ENCODE measurements around the gene SUZ12.
"Not testable (repeated sequence)": the region's sequence is repeated elsewhere in the genome, so short reads cannot be mapped to it uniquely, and the experiment has no call there.

SUZ12 gene

DNA sequence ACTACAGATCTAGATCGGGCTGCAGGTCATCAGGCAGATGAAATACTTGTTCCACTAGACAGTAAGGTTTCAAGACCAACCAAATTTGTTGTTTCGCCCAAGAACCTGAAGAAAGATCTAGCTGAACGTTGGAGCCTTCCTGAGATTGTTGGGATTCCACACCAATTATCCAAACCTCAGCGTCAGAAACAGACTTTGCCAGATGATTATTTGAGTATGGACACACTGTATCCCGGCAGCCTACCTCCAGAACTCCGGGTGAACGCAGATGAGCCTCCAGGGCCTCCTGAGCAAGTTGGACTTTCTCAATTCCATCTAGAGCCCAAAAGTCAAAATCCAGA, 84.8 kb downstream of the SUZ12 start:
- Histone ChIP-seq H3K27ac (no peak overlapping the region), H3K36me3 (ENCODE audit: control insufficient read depth, insufficient read depth, low read length) (no peaks in the 10 kb centered on the region)

DNA sequence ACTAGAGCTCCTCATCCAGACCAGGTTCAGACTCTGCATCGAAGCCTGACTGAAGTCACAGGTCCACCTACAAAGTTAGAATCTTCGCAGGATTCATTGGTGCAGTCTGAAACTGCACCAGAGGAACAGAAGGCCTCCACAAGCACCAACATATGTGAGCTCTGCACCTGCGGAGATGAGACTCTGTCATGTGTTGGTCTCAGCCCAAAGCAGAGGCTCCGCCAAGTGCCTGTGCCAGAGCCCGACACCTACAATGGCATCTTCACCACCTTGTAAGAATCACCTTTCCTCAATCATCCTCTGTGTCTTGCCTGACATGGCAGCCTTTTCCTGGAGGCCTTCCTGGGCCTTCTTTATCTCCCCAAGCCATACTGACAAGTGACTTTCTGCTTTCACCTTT, 85.7 kb downstream of the SUZ12 start:
- H3K9me3 ChIP-seq (ENCODE audit: control insufficient read depth, low read length); H3K27me3 ChIP-seq (ENCODE audit: control insufficient read depth, insufficient read depth, low read length); H3K4me3 ChIP-seq (ENCODE audit: low read depth, low read length); H3K4me1 ChIP-seq; H3K36me3 ChIP-seq (ENCODE audit: control insufficient read depth, insufficient read depth, low read length); H3K9ac ChIP-seq; H3K4me2 ChIP-seq (ENCODE audit: low read length); H3K27ac ChIP-seq; H3K79me2 ChIP-seq; H2AFZ ChIP-seq: not testable (repeated sequence)

More for the DNA sequence above, 84.8 kb downstream of the SUZ12 start:
- TF ChIP-seq, protein P1, sequence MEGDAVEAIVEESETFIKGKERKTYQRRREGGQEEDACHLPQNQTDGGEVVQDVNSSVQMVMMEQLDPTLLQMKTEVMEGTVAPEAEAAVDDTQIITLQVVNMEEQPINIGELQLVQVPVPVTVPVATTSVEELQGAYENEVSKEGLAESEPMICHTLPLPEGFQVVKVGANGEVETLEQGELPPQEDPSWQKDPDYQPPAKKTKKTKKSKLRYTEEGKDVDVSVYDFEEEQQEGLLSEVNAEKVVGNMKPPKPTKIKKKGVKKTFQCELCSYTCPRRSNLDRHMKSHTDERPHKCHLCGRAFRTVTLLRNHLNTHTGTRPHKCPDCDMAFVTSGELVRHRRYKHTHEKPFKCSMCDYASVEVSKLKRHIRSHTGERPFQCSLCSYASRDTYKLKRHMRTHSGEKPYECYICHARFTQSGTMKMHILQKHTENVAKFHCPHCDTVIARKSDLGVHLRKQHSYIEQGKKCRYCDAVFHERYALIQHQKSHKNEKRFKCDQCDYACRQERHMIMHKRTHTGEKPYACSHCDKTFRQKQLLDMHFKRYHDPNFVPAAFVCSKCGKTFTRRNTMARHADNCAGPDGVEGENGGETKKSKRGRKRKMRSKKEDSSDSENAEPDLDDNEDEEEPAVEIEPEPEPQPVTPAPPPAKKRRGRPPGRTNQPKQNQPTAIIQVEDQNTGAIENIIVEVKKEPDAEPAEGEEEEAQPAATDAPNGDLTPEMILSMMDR (IDR thresholded peaks at IDR 0.05) = no peak
- Histone ChIP-seq H3K4me2 (ENCODE audit: low read length) (no peak overlapping the region), H3K4me3 (ENCODE audit: low read depth, low read length) (no peak overlapping the region), H3K4me1 (no peaks in the 10 kb centered on the region), H3K79me2 (no peaks in the 10 kb centered on the region), H3K9ac (no peak overlapping the region), H3K27me3 (ENCODE audit: control insufficient read depth, insufficient read depth, low read length) (no peaks in the 10 kb centered on the region), H3K9me3 (ENCODE audit: control insufficient read depth, low read length) (no peaks in the 10 kb centered on the region), H2AFZ (no peak overlapping the region)

DNA sequence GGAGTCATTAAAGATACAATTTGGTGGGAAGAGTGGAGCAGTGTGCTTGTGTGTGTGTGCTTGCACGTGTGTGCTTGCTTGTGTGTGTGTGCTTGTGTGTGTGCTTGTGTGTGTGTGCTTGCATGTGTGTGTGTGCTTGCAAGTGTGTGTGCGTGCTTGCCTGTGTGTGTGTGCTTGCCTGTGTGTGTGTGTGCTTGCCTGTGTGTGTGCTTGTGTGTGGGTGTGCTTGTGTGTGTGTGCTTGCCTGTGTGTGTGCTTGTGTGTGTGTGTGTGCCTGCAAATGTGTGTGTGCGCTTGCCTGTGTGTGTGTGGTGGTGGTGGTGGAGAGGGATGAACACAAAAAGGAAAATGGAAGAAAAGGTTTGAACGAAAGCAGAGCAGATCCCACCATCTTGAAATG, 90.5 kb downstream of the SUZ12 start:
- H3K9ac ChIP-seq; H3K4me1 ChIP-seq; H2AFZ ChIP-seq; H3K27ac ChIP-seq; H3K79me2 ChIP-seq; H3K9me3 ChIP-seq (ENCODE audit: control insufficient read depth, low read length); H3K4me2 ChIP-seq (ENCODE audit: low read length); H3K4me3 ChIP-seq (ENCODE audit: low read depth, low read length); H3K27me3 ChIP-seq (ENCODE audit: control insufficient read depth, insufficient read depth, low read length); H3K36me3 ChIP-seq (ENCODE audit: control insufficient read depth, insufficient read depth, low read length): not testable (repeated sequence)

DNA sequence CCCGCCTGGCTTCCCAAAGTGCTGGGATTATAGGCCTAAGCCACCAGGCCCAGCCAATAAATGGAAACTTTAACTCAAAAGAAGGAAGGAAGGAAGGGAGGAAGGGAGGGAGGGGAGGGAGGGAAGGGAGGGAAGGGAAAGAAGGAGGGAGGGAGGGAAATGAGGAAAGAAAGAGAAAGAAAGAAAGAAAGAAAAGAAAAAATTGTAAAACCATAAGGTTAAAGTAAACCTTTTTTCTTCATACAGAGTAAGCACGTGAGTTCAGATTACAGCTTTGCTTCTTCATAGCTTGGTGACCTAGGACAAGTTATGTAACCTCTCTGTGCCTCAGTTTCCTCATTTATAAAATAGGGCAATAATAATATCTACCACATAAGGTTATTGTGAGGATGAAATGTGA, 96.4 kb downstream of the SUZ12 start:
- H2AFZ ChIP-seq = no peak overlapping the region
- no peaks in the 10 kb centered on the region for H3K9me3 ChIP-seq (ENCODE audit: control insufficient read depth, low read length)
- no peaks in the 10 kb centered on the region for H3K4me1 ChIP-seq
- H3K36me3 ChIP-seq (ENCODE audit: control insufficient read depth, insufficient read depth, low read length) = no peaks in the 10 kb centered on the region
- no peak overlapping the region for H3K9ac ChIP-seq
- H3K4me2 ChIP-seq (ENCODE audit: low read length) = no peak overlapping the region
- no peaks in the 10 kb centered on the region for H3K79me2 ChIP-seq
- TF ChIP-seq, protein P1 (IDR thresholded peaks at IDR 0.05) = no peak
- no peak overlapping the region for H3K27ac ChIP-seq
- H3K4me3 ChIP-seq (ENCODE audit: low read depth, low read length) = no peak overlapping the region
- no peaks in the 10 kb centered on the region for H3K27me3 ChIP-seq (ENCODE audit: control insufficient read depth, insufficient read depth, low read length)

DNA sequence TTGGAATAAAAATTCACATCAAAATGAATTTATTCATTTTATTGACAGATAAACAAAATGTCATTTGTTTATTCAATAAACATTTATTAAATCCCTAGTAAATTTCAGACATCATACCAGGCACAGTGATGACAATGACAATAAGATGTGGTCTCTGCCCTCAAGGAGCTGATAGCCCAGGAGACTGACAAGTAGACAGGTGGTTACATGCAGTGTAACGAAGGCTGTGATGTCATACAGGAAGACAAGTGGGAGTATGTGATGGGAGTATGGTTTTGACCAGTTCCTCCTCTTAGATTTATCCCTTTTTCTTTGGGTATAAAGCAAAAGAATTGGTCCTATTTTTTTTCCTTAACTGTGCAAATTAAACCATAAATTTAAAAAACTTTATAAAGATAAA, 97.0 kb downstream of the SUZ12 start:
- not testable (repeated sequence) for H3K27me3 ChIP-seq (ENCODE audit: control insufficient read depth, insufficient read depth, low read length); H3K4me3 ChIP-seq (ENCODE audit: low read depth, low read length); H3K9me3 ChIP-seq (ENCODE audit: control insufficient read depth, low read length); H3K79me2 ChIP-seq; H3K4me1 ChIP-seq; H3K36me3 ChIP-seq (ENCODE audit: control insufficient read depth, insufficient read depth, low read length); H3K27ac ChIP-seq; H3K4me2 ChIP-seq (ENCODE audit: low read length); H3K9ac ChIP-seq; H2AFZ ChIP-seq

DNA sequence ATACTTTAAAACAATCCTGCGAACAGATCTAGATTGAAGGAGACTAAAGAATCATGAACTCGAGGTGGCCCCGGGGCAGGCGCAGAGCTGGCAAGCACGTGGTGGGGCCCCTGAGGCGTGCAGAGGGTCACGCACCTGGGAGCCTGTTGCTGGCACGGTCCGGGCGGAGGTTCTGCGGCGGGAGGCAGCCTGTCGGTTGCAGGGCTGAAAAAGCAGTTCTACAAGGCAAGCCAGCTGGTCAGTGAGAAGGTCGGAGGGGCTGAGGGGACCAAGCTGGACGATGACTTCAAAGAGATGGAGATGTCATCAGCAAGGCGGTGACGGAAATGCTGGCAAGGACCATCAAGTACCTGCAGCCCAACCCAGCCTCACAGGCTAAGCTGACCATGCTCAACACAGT, 103.4 kb downstream of the SUZ12 start:
- not testable (repeated sequence) for H3K27ac ChIP-seq; H3K4me1 ChIP-seq; H2AFZ ChIP-seq; H3K9ac ChIP-seq; H3K4me3 ChIP-seq (ENCODE audit: low read depth, low read length); H3K9me3 ChIP-seq (ENCODE audit: control insufficient read depth, low read length); H3K36me3 ChIP-seq (ENCODE audit: control insufficient read depth, insufficient read depth, low read length); H3K4me2 ChIP-seq (ENCODE audit: low read length); H3K79me2 ChIP-seq; H3K27me3 ChIP-seq (ENCODE audit: control insufficient read depth, insufficient read depth, low read length)

DNA sequence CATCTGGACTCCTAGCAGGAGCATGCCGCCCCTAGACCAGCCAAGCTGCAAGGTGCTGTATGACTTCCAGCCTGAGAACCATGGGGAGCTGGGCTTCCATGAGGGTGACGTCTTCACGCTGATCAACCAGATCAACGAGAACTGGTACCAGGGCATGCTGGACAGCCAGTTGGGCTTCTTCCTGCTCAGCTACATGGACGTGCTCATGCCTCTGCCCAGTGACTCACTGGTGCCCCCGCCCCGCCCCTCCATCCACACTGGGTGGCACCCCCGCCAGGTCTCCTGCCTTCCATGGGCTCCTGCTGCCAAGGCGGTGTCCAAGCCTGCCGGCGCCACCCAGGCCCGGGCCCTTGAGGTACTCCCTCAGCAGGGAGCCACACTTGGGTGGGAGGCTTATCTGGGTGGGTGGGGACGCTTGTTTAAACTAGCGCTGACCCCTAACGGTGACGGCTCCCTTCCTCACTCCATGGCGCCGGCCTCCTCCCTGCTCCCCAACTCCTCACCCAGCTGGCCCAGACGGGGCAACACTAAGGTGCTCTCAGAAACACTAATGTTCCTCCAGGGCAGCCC, 104.6 kb downstream of the SUZ12 start:
- H3K4me3 ChIP-seq (ENCODE audit: low read depth, low read length); H3K27ac ChIP-seq; H3K36me3 ChIP-seq (ENCODE audit: control insufficient read depth, insufficient read depth, low read length); H2AFZ ChIP-seq; H3K9me3 ChIP-seq (ENCODE audit: control insufficient read depth, low read length); H3K79me2 ChIP-seq; H3K4me2 ChIP-seq (ENCODE audit: low read length); H3K9ac ChIP-seq; H3K4me1 ChIP-seq; H3K27me3 ChIP-seq (ENCODE audit: control insufficient read depth, insufficient read depth, low read length): not testable (repeated sequence)

DNA sequence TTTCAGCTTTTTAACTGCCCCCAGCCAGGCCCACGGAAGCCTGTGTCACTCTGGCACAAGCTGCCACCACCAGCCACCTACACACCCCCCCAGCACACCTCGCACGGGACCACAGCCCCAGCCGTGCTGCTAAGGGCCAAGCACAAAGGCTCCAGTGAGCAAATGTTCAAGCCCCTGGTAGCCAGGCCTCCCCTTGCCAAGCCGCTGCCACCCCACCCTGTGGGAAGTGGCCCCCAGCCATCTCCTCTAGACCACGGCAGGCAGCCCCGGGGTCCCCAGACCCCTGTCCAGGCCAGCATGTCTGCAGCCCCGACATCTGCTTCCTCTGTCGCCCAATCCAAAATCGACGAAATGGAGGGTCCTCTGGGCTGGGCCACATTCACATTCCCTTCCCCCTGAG, 105.5 kb downstream of the SUZ12 start:
- not testable (repeated sequence) for H3K79me2 ChIP-seq; H3K4me1 ChIP-seq; H3K4me3 ChIP-seq (ENCODE audit: low read depth, low read length); H3K4me2 ChIP-seq (ENCODE audit: low read length); H3K27ac ChIP-seq; H3K9me3 ChIP-seq (ENCODE audit: control insufficient read depth, low read length); H2AFZ ChIP-seq; H3K27me3 ChIP-seq (ENCODE audit: control insufficient read depth, insufficient read depth, low read length); H3K36me3 ChIP-seq (ENCODE audit: control insufficient read depth, insufficient read depth, low read length); H3K9ac ChIP-seq

DNA sequence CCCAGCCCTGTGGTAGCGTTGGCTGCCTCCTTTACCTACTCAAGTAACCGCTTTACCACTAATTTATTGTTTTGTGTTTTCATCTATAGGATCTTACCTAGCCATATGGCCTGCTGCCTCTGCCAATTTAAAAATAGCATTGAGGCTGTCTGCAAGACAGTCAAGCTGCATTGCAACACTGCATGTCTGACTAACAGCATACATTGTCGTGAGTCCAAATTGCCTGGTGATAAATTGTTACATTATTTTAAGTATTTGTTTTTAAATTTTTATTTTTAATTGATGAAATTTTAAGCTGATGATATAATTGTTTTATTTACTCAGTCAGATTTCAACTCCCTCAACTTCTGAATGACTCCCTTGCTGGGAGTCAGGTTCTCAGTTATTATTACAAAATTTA, 108.8 kb downstream of the SUZ12 start:
- H3K79me2 ChIP-seq = not testable (repeated sequence)

DNA sequence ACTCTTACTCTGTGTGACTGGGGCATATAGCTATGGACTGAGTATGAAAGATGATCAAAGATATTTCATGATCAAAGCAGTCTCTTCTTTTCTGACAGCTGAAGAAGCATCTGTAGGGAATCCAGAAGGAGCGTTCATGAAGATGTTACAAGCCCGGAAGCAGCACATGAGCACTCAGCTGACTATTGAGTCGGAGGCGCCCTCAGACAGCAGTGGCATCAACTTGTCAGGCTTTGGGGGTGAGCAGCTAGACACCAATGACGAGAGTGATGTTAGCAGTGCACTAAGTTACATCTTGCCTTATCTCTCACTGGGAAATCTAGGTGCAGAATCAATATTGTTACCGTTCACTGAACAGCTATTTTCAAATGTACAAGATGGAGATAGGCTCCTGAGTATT, 110.9 kb downstream of the SUZ12 start:
- not testable (repeated sequence) for H3K36me3 ChIP-seq (ENCODE audit: control insufficient read depth, insufficient read depth, low read length); H3K27ac ChIP-seq; H3K9me3 ChIP-seq (ENCODE audit: control insufficient read depth, low read length); H3K4me3 ChIP-seq (ENCODE audit: low read depth, low read length); H3K27me3 ChIP-seq (ENCODE audit: control insufficient read depth, insufficient read depth, low read length); H3K9ac ChIP-seq; H2AFZ ChIP-seq; H3K79me2 ChIP-seq; H3K4me1 ChIP-seq; H3K4me2 ChIP-seq (ENCODE audit: low read length)

More for the DNA sequence above, 108.8 kb downstream of the SUZ12 start:
- H3K4me1 ChIP-seq; H3K36me3 ChIP-seq (ENCODE audit: control insufficient read depth, insufficient read depth, low read length); H3K27ac ChIP-seq; H3K9ac ChIP-seq; H3K4me3 ChIP-seq (ENCODE audit: low read depth, low read length); H2AFZ ChIP-seq; H3K4me2 ChIP-seq (ENCODE audit: low read length); H3K27me3 ChIP-seq (ENCODE audit: control insufficient read depth, insufficient read depth, low read length); H3K9me3 ChIP-seq (ENCODE audit: control insufficient read depth, low read length): not testable (repeated sequence)
